Fibroblast of pulmonary artery (primary cell): Measurements from ENCODE around the gene COA3.
"Not testable (repeated sequence)": the region's sequence is repeated elsewhere in the genome, so short reads cannot be mapped to it uniquely, and the experiment has no call there.

Source experiments
- DNase-seq: peaks from one replicate; pipeline ENCODE4 v3.0.0-alpha.2; 2010; ENCODE audit warnings: low read depth
- H3K4me3 ChIP-seq: replicated peaks from 2 replicates; pipeline ENCODE4 v1.5.1; 2011; ENCODE audit warnings: low read depth, mild to moderate bottlenecking, control low read depth, low read length, moderate library complexity
- TF ChIP-seq, protein P1 (sequence below): IDR thresholded peaks from 2 replicates; pipeline ENCODE4 v1.5.1; 2011; ENCODE audit warnings: mild to moderate bottlenecking, control low read depth, low read length, inconsistent platforms; ENCODE audit errors: missing control alignments

COA3 gene

DNA sequence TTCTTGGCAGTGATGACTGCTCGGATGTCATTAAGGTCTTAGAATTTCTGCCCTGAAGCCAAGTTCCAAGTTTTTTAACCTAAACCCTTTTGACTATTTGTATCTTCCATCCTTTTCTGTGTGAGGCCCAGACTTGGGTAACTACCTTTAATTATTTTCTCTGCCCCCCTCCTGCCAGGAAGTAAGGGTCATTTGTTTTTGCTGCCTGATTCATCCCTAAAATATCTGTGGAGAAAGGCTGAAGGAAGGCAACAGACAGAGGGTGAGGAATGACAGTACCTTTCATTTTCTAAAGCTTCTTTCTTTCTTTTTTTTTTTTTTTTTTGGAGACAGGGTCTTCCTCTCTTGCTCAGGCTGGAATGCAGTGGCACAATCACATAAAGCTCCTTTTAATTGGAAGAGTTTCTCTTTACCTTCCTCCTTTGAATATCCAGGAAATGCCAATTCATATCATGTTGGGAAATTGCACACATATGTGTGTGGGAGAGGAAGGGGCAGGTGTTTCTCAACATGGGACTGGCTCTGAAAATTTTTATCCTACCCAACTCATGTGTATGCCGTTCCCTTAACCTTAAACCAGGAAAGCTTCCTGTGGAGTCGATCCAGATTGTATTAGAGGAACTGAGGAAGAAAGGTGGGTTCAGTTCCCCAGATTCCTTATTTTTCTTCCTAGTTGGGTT, 24.3 kb downstream of the COA3 start:
- TF ChIP-seq, protein P1, sequence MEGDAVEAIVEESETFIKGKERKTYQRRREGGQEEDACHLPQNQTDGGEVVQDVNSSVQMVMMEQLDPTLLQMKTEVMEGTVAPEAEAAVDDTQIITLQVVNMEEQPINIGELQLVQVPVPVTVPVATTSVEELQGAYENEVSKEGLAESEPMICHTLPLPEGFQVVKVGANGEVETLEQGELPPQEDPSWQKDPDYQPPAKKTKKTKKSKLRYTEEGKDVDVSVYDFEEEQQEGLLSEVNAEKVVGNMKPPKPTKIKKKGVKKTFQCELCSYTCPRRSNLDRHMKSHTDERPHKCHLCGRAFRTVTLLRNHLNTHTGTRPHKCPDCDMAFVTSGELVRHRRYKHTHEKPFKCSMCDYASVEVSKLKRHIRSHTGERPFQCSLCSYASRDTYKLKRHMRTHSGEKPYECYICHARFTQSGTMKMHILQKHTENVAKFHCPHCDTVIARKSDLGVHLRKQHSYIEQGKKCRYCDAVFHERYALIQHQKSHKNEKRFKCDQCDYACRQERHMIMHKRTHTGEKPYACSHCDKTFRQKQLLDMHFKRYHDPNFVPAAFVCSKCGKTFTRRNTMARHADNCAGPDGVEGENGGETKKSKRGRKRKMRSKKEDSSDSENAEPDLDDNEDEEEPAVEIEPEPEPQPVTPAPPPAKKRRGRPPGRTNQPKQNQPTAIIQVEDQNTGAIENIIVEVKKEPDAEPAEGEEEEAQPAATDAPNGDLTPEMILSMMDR, result no peak
- peak; percentile 53 for DNase-seq
- peak overlapping the region; percentile 95 for H3K4me3 ChIP-seq

DNA sequence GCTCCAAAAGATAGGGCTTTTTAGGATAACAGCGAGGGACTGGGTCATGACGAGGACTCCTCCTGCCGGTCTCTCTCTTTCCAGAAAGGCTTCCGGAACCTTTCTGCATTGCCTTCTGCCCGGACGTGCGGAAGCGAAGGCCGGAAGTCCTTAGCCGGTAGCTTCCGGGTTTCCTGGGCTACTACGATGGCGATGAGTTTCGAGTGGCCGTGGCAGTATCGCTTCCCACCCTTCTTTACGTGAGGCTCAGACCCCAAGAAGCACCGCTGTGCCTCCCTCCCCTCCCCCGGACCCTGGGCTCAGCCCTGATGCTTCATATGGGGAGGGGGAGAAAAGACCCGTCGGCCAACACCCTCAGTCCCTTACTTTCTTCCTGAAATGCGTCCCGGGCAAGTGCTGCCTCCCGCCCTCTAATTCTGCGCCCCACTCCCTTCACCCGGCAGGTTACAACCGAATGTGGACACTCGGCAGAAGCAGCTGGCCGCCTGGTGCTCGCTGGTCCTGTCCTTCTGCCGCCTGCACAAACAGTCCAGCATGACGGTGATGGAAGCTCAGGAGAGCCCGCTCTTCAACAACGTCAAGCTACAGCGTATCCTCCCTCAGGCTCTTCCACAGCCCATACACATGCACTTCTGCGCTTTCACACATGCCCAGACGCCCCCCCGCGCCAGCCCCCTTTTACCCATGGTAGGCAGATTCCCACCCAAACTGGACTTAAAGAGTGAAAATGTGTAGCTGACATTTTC, 25.0 kb downstream of the COA3 start, which contains the start of gene VPS25:
TSS of gene VPS25 (plus strand) at position 160 of the 746 bp plus-strand sequence. CDS start at position 187, 27 bp downstream.
- TF ChIP-seq, protein P1, result peak; percentile 15
- H3K4me3 ChIP-seq, result peak within 1 kb of the TSS; percentile 95
- peak; percentile 88 for DNase-seq

DNA sequence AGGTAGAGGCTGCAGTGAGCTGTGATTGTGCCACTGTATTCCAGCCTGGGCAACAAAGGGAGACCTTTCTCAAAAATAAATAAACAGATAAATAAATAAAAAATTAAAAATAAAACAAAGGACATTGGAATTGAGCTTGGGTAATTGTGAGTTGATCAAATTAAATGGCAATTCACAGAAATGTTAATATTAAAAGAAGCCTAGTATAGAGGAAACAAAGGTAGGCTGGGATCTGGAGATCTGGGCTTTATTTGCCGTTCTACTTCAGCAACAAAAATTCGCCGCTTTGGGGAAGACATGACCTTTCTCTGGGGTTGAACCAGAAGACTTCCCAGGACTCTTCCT, 25.6 kb downstream of the COA3 start:
- TF ChIP-seq, protein P1, result no peak
- H3K4me3 ChIP-seq, result peak overlapping the region; percentile 95
- no peak for DNase-seq

DNA sequence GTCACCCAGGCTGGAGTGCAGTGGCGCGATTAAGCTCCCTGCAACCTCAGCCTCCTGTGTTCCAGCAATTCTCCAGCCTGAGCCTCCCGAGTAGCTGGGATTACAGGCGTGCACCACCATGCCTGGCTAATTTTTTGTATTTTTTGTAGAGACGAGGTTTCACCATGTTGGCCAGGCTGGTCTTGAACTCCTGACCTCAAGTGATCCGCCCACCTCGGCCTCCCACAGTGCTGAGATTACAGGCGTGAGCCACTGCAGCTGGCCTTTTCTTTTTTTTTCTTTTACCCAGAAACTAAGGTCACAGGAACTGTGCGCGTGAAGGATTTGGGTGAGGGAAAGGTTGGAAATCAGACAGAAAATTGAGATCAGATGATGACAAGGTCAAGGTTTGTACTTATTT, 28.5 kb downstream of the COA3 start:
- not testable (repeated sequence) for H3K4me3 ChIP-seq, DNase-seq

DNA sequence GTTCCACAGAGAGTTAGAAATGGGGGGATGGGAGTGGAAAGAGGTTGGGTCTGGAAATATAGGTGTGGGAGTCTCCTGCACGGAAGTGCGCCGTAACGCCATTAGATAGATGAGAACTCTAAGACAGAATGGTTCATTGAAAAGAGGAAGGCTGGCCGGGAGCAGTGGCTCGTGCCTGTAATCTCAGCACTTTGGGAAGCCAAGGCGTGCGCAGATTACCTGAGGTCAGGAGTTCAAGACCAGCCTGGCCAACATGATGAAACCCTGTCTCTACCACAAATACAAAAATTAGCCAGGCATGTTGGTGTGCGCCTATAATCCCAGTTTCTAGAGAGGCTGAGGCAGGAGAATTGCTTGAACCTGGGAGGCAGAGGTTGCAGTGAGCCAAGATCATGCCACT, 30.5 kb downstream of the COA3 start:
- not testable (repeated sequence) for H3K4me3 ChIP-seq, DNase-seq

DNA sequence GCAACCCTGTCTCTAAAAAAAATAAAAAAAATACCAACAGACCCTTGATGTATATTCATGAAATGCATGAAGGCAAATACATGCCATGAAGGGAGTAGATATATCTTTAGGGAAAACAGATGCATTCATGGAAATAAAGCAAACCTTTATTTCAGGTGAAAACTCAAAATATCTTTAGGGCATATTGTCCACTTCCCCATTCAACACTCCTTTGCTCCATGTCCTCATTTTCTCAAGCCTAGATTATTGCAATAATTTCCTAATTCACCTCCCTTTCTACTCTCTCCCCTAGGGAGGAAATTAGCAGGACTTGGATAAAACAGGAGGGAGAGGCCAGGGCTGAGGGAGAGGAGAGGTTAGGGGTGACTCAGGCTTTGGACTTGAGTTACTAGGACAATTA, 31.0 kb downstream of the COA3 start:
- no peak overlapping the region for H3K4me3 ChIP-seq
- TF ChIP-seq, protein P1, result no peak
- DNase-seq, result no peak

DNA sequence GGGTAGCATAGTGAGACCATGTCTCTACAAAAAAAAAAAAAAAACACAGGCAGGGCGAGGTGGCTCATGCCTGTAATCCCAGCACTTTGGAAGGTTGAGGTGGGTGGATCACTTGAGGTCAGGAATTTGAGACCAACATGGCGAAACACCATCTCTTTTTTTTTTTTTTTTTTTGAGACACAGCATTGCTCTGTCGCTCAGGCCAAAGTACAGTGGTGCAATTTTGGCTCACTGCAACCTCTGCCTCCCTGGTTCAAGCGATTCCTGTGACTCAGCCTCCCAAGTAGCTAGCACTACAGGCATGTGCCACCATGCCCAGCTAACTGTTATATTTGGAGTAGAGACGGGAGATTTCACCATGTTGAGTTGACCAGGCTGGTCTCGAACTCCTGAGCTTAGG, 32.4 kb downstream of the COA3 start:
- TF ChIP-seq, protein P1, result no peak
- no peak for DNase-seq
- H3K4me3 ChIP-seq, result no peak overlapping the region

DNA sequence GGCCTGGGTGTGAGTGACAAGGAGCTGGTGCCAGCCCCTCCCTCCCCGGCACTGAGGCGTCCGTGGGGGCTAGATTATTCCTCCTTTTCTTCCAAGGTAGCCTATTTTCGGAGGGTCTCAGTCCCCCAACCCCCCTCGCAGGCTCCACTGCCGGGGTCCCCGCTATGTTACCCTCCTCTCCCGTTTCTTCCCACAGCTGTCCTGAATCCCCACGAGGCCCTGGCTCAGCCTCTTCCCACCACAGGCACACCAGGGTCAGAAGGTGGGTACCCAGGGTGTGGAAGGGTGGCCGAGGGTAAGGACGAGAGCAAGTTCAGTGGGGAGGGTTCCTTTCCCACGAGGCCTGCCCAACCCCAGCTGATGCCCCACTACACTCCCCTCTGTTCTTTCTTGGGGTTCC, 36.9 kb downstream of the COA3 start:
- no peak for DNase-seq
- peak overlapping the region; percentile 44 for H3K4me3 ChIP-seq
- TF ChIP-seq, protein P1, result no peak
